Measurements from ENCODE around the gene OLFM1. TPM values are rescaled to one million over a fixed set of nuclear protein-coding genes. Genes with fewer than 3 reads are reported as not detected.
"Not testable (repeated sequence)": the region's sequence is repeated elsewhere in the genome, so short reads cannot be mapped to it uniquely, and the experiment has no call there.

Gene OLFM1
- total RNA-seq, 1 donor from 2014 or later, result 0.35 TPM

DNA sequence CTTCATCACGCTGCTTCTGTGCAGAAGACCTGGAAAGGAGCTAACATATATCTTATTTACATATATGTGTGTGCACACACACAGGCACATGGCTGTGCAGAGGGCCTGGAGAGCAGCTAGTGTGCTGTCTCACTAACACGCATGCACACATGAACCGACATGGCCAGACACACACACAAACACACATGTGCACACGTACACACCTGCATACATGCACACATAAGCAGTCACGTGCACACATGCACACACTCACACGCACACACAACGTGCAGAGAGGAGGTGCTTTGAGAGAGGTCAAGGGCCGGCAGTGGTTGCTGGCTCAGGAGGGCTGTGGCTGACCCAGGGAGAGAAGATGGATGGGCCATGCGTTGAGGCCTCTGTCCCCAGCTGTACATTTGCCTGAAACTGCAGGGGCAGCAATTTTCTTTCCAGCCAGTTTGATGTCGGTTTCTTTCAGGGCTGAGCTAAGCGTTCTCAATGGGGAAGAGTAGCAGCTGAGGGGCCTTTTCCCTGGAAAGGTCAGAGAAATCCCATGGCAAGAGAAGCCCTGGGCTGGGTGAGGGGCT is 66.7 kb downstream of the OLFM1 start:
- Mint-ChIP-seq H3K27ac (no peak overlapping the region), H3K4me1 (no peaks in the 10 kb centered on the region), H3K9me3 (no peaks in the 10 kb centered on the region), H3K36me3 (ENCODE audit: low read depth) (no peaks in the 10 kb centered on the region), H3K4me3 (no peak overlapping the region), H3K27me3 (no peaks in the 10 kb centered on the region)
- intact Hi-C loops (cut with micrococcal nuclease), result no loop called here
- no peak for DNase-seq

- Mint-ChIP-seq H3K9me3 (no peaks in the 10 kb centered on the region), H3K36me3 (ENCODE audit: low read depth) (no peaks in the 10 kb centered on the region), H3K4me1 (no peaks in the 10 kb centered on the region), H3K27ac (no peak overlapping the region), H3K4me3 (no peak overlapping the region), H3K27me3 (no peaks in the 10 kb centered on the region)
- DNase-seq, result no peak
- intact Hi-C loops (cut with micrococcal nuclease), result no loop called here
Observed at GRCh38 chr9:135155396-135155795, 67.9 kb downstream of the OLFM1 start.

DNA sequence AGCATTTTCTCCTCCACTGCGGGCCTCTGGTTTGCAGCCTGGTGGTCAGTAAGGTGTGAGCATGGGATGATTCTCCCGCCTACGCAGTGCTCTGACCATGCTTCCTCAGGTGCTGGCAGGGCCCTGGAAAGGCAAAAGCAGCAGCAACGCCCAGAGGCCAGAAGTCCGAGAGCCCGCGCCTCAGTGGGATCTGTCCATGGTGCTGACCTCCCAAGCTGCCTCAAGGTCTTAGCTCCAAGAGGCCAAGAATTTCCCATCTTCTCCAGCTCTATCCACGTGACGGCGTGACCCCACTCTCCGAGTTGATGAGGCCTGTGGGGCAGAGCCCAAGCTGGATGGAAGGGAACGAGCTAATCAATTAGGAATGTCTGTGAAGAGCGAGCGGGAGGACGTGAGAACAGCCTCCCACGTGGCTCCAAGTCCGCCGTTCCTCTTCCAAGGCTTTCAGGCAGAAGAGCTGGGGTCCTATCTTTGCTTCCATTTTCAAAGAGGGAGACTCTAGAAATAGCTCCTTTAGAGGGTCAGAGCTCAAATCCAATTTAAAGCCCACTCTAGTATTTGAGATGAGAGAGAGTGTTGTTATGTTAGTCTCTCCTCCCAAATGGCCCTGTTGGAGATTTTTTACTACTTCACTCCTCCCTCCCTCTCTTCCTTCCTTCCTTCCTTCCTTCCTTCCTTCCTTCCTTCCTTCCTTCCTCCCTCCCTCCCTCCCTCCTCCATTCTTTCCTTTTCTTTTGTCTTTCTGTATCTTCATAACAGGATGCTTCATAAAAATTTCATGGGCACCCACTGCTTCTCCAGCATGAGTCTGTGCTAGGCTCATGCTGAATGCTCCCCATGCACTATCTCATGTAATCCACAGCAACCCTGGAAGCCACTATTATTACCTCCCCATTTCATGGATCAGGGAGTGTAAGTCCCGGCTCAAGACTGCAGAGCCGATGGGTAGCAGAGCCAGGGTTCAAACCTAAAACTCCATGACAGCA is 69.3 kb downstream of the OLFM1 start:
- H3K36me3 Mint-ChIP-seq (ENCODE audit: low read depth), result no peaks in the 10 kb centered on the region
- intact Hi-C loops (cut with micrococcal nuclease), result no loop called here

DNA sequence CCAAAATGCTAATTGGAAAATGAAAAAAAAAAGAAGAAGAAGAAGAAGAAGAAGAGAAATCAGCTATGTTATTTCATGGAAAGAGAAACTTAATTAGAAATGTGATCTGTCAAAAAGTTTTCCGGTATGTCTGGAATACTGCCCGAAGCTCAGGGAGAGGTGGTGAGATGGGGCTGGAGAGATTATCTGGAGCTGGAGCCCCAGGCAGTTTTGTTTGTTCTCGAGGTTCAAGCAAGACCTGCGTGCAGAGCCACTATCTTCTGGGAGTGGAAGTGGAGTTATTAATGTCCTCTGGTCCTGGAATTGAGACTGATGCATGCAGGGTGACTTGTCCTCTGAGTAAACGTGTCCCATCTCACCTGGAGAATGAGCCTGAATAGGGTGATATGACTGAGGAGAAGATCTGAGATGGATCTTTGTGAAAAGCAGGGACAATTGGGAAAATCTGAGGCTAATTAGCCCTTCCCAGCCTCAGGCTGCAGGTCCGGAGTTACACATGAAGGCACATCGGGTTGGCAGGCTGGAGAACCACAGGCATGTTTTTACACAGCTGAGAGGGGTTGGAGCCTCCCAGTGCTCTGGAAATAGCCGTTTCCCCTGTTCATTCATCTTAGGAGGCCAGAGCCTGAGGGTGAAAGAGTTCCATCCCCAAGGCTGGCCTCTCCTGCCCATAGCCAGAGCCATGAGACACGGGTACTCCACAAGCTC is 70.5 kb downstream of the OLFM1 start:
- no peaks in the 10 kb centered on the region for H3K27me3 Mint-ChIP-seq

More for the DNA sequence above, 69.3 kb downstream of the OLFM1 start:
- DNase-seq, result peak; percentile 76
- H3K4me1 Mint-ChIP-seq, result no peaks in the 10 kb centered on the region
- H3K4me3 Mint-ChIP-seq, result no peak overlapping the region
- no peak overlapping the region for H3K27ac Mint-ChIP-seq
- H3K27me3 Mint-ChIP-seq, result no peaks in the 10 kb centered on the region
- no peaks in the 10 kb centered on the region for H3K9me3 Mint-ChIP-seq

GRCh38 chr9:135158564-135158937 is 71.1 kb downstream of the OLFM1 start:
- Mint-ChIP-seq H3K27me3 (no peaks in the 10 kb centered on the region), H3K4me1 (no peaks in the 10 kb centered on the region), H3K9me3 (no peaks in the 10 kb centered on the region), H3K36me3 (ENCODE audit: low read depth) (no peaks in the 10 kb centered on the region), H3K27ac (no peak overlapping the region), H3K4me3 (no peak overlapping the region)
- intact Hi-C loops (cut with micrococcal nuclease), result no loop called here
- no peak for DNase-seq

More for the DNA sequence above, 70.5 kb downstream of the OLFM1 start:
- H3K36me3 Mint-ChIP-seq (ENCODE audit: low read depth), result no peaks in the 10 kb centered on the region
- H3K4me3 Mint-ChIP-seq, result no peak overlapping the region
- H3K9me3 Mint-ChIP-seq, result no peaks in the 10 kb centered on the region
- intact Hi-C loops (cut with micrococcal nuclease), result no loop called here
- H3K27ac Mint-ChIP-seq, result no peak overlapping the region
- no peak for DNase-seq
- no peaks in the 10 kb centered on the region for H3K4me1 Mint-ChIP-seq

DNA sequence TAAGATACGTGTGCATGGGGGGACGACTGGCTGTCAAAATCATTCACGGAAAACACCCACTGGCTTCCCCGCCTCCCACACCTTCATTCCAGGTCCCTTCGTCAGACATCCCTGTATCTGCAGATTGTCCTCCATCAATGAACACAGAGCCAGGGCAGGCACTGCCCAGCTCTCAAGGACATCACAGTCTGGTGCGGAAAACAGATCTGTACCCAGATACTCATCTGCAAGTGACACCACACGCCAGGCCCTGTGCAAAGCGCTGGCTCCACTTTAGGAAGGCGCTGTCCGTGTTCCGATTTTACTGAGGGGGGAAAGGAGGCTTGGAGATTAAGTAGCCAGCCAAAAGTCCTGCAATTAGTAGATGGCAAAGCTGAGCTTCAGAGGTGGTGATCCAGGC is 72.3 kb downstream of the OLFM1 start:
- DNase-seq, result no peak
- H3K27ac Mint-ChIP-seq, result no peak overlapping the region
- no peaks in the 10 kb centered on the region for H3K27me3 Mint-ChIP-seq
- no peaks in the 10 kb centered on the region for H3K36me3 Mint-ChIP-seq (ENCODE audit: low read depth)
- no peak overlapping the region for H3K4me3 Mint-ChIP-seq
- intact Hi-C loops (cut with micrococcal nuclease), result no loop called here
- H3K9me3 Mint-ChIP-seq, result no peaks in the 10 kb centered on the region
- no peaks in the 10 kb centered on the region for H3K4me1 Mint-ChIP-seq

DNA sequence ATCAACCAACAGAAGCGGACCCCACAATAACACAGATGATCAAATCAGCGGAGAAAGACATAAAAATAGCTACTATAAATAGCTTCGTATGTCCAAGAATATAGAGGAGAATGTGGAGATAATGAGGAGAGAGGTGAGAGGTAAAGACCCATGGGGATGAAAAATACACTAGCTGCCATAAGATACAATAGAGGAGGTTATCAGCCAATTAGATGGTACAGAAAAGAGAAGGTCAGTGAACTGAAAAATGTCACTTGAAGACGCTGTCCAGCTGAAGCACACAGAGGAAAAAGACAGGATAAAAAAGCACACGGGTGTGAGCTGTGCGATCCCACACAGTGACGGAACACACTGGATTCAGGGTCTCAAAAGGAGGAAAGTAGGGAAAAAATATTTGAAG is 73.4 kb downstream of the OLFM1 start:
- no peak overlapping the region for H3K4me3 Mint-ChIP-seq
- no peaks in the 10 kb centered on the region for H3K27me3 Mint-ChIP-seq
- H3K27ac Mint-ChIP-seq, result no peak overlapping the region
- no peaks in the 10 kb centered on the region for H3K4me1 Mint-ChIP-seq
- H3K9me3 Mint-ChIP-seq, result no peaks in the 10 kb centered on the region
- DNase-seq, result no peak
- intact Hi-C loops (cut with micrococcal nuclease), result no loop called here
- no peaks in the 10 kb centered on the region for H3K36me3 Mint-ChIP-seq (ENCODE audit: low read depth)

GRCh38 chr9:135162599-135162998 is 75.1 kb downstream of the OLFM1 start:
- H3K4me1 Mint-ChIP-seq; DNase-seq; H3K4me3 Mint-ChIP-seq; H3K9me3 Mint-ChIP-seq; H3K36me3 Mint-ChIP-seq (ENCODE audit: low read depth); H3K27me3 Mint-ChIP-seq; H3K27ac Mint-ChIP-seq; intact Hi-C loops (cut with micrococcal nuclease): not testable (repeated sequence)

DNA sequence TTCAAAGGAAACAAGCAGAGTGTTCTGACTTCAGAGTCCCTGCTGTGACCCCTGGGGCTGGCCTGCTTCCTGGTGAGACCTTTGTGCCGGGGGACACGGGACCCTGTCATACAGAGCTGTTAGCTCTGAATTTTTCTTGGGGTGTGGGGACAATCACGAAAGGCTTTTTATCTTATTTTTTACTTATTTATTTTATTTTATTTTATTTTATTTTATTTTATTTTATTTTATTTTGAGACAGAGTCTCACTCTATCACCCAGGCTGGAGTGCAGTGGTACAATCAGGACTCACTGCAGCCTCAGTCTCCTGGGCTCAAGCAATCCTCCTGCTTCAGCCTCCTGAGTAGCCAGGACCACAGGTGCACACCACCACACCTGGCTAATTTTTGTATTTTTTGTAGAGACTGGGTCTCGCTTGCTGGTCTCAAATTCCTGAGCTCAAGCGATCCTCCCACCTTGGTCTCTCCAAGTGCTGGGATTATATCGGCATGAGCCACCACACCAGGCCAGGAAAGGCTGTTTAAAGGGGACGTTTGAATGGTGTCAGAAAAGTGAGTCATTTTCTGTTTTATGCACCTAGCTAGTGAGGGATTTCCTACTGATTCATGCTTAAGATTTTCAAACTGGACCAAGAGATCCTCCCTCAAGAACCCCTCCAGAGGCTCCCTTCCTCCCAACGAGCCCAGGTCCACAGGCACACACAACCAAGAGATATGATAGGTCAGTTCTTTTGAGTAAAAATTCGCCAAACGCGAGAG is 75.7 kb downstream of the OLFM1 start:
- DNase-seq, result no peak
- Mint-ChIP-seq H3K27me3 (no peaks in the 10 kb centered on the region), H3K4me1 (no peaks in the 10 kb centered on the region), H3K9me3 (no peaks in the 10 kb centered on the region), H3K27ac (no peak overlapping the region), H3K36me3 (ENCODE audit: low read depth) (no peaks in the 10 kb centered on the region), H3K4me3 (no peak overlapping the region)
- intact Hi-C loops (cut with micrococcal nuclease), result no loop called here

DNA sequence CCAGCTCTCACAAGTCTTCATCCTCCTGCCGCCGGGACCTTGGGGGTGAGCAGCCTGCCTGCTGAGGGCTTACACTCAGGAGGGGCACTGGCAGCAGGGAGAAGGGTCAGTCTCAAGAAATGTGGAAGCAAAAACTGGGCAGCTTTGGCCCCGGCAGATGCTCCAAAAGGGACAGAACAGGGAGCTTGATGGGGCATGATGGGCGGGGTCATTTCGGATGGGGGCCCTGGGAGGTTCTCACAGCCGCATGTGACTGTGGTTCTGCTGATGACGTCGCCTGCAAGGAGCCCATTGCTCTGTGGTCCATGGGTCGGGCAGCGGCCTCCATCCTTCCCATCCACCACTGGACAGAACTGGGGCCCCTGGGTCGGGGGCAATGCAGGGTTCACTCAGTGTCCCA is 76.6 kb downstream of the OLFM1 start:
- H3K4me3 Mint-ChIP-seq, result no peak overlapping the region
- DNase-seq, result no peak
- H3K27ac Mint-ChIP-seq, result no peak overlapping the region
- no peaks in the 10 kb centered on the region for H3K27me3 Mint-ChIP-seq
- no peaks in the 10 kb centered on the region for H3K36me3 Mint-ChIP-seq (ENCODE audit: low read depth)
- intact Hi-C loops (cut with micrococcal nuclease), result no loop called here
- H3K4me1 Mint-ChIP-seq, result no peaks in the 10 kb centered on the region
- H3K9me3 Mint-ChIP-seq, result no peaks in the 10 kb centered on the region

DNA sequence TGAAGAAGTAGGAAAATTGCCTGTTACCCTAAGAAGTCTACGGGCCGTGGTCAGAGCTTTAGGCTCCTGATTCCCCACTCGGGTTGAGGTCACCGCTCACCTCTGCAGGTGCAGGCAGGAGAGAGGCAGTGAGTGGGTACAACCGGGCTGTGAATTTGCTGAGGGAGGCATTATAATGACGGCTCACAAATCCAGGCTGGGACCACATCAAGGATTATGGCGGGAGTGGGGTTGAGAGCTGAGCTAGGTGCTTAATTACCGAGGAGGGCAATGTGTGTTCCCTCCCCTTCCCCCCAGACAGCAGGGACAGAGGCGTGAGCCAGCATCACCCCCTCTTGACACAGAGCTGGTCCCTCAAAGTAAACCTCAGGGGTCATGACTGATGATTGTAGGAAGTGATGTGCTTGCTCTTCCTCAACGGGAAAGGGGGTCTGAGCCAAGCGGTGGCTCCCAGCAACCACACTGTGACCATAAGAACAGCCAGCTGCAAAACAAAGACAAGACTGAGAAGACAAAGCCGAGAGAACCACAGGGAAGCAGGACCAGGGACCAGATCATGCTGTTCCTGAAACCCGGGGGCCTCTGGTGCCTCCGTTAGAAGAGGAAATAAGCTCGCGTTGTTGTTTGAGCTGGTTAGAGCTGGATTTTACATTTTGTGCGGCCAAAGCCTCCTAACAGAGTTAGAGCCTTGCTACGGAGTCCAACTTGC is 77.7 kb downstream of the OLFM1 start:
- Mint-ChIP-seq H3K9me3 (no peaks in the 10 kb centered on the region), H3K4me3 (no peak overlapping the region), H3K4me1 (no peaks in the 10 kb centered on the region), H3K27me3 (no peaks in the 10 kb centered on the region), H3K36me3 (ENCODE audit: low read depth) (no peaks in the 10 kb centered on the region), H3K27ac (no peak overlapping the region)
- intact Hi-C loops (cut with micrococcal nuclease), result no loop called here
- no peak for DNase-seq

DNA sequence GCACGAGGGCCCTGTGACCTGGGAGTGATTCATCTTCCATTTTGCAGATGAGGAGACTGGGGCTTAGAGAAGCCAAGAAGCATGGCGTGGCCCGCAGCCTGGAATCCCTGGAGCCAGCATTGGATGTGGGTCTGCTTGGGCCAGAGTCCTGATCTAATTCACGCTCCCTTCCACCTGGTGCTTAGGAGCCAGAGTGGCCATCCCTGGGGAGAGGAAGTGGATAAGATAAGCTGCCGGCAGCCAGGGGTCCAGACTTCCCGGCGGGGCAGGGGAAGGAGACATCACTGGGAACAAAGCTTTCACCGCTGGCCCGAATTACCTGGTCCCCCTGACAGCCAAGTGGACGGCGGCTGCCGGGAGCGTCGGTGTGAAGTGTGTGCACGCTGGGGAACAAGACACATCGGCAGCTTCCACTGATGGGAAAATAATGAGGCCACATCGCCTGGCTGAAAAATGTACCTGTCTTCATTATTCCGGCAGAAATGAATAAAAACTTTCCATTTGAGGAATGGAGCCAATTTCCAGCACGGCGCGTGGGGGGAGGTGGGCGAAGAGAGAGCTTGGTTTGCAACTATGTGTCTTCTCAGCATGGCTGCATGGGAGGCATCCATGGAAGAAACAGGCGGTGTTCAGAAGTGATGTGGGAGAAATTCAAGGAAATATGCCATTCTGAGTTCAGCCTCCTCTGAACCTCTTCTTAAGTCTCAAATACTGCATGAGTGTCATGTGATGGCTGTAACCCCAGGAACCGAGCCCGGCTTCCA is 78.5 kb downstream of the OLFM1 start:
- intact Hi-C loops (cut with micrococcal nuclease), result no loop called here

GRCh38 chr9:135166565-135166964 is 79.1 kb downstream of the OLFM1 start:
- no peak overlapping the region for H3K4me3 Mint-ChIP-seq
- H3K36me3 Mint-ChIP-seq (ENCODE audit: low read depth), result no peaks in the 10 kb centered on the region

More for the DNA sequence above, 78.5 kb downstream of the OLFM1 start:
- H3K9me3 Mint-ChIP-seq, result no peaks in the 10 kb centered on the region
- H3K27ac Mint-ChIP-seq, result no peak overlapping the region
- no peaks in the 10 kb centered on the region for H3K27me3 Mint-ChIP-seq
- no peaks in the 10 kb centered on the region for H3K36me3 Mint-ChIP-seq (ENCODE audit: low read depth)
- no peaks in the 10 kb centered on the region for H3K4me1 Mint-ChIP-seq
- DNase-seq, result no peak
- H3K4me3 Mint-ChIP-seq, result no peak overlapping the region

More at GRCh38 chr9:135166565-135166964, 79.1 kb downstream of the OLFM1 start:
- no peak overlapping the region for H3K27ac Mint-ChIP-seq
- no peaks in the 10 kb centered on the region for H3K27me3 Mint-ChIP-seq
- DNase-seq, result no peak
- intact Hi-C loops (cut with micrococcal nuclease), result no loop called here
- no peaks in the 10 kb centered on the region for H3K9me3 Mint-ChIP-seq
- H3K4me1 Mint-ChIP-seq, result no peaks in the 10 kb centered on the region
